Activated naive CD4-positive, alpha-beta T cell treated with anti-CD3 and anti-CD28 coated beads, Interleukin-2, amount 50 U/mL, for 24 hours (primary cell): ENCODE results near the gene CCDC71.

ENCODE experiments used
- H3K27ac Mint-ChIP-seq: one replicate; pipeline ENCODE4 v1.8.0; 2021; ENCODE audit warnings: mild to moderate bottlenecking, mixed read lengths
- H3K27me3 Mint-ChIP-seq: one replicate; pipeline ENCODE4 v1.8.0; 2021; ENCODE audit warnings: mixed read lengths
- H3K36me3 Mint-ChIP-seq: one replicate; pipeline ENCODE4 v1.8.0; 2021; ENCODE audit warnings: mixed read lengths
- H3K4me1 Mint-ChIP-seq: one replicate; pipeline ENCODE4 v1.8.0; 2021; ENCODE audit warnings: mixed read lengths
- H3K4me3 Mint-ChIP-seq: one replicate; pipeline ENCODE4 v1.8.0; 2021; ENCODE audit warnings: mild to moderate bottlenecking, mixed read lengths
- H3K9me3 Mint-ChIP-seq: one replicate; pipeline ENCODE4 v1.8.0; 2021; ENCODE audit warnings: mixed read lengths

The CCDC71 gene

DNA sequence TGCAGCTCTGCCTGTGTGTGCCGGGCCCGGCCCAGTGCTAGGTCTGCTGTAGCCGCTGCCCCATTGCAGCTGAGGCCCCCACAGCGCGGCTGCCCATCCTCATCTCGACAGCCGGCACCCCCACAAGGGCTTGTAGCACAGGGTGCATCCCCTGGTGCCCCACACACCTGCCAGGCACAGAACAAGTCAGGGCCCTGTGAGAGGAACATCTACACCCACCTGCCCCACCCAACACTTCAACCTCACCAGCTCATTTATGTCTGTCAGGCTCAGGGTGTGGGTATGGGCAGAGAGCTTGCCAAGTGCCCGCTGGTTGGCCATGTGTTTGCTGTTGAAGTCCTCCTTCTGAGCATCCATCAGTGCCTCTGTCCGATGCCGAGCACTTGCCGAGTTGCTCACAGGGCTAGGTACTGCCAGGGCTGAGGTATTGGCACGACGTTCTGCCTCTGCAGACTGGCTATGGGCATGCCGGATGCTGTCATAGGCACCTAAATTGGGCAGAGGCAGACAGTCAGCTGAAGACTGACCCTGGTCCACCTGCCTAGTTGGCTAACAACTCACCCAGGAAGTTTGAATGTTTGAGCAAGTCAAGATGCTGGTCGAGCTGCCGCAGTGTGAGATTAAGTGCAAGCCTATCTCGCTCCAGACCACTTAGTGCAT, 43.1 kb downstream of the CCDC71 start:
- H3K27me3 Mint-ChIP-seq = no peaks in the 10 kb centered on the region
- H3K4me1 Mint-ChIP-seq = peaks cover 16% of the 10 kb centered on the region

GRCh38 chr3:49122451-49122850, 43.7 kb downstream of the CCDC71 start:
- Mint-ChIP-seq H3K36me3 (peaks cover 2% of the 10 kb centered on the region), H3K4me3 (no peak overlapping the region), H3K9me3 (no peaks in the 10 kb centered on the region), H3K27ac (peak overlapping the region; percentile 70), H3K27me3 (no peaks in the 10 kb centered on the region), H3K4me1 (peaks cover 21% of the 10 kb centered on the region)

More for the DNA sequence above, 43.1 kb downstream of the CCDC71 start:
- Mint-ChIP-seq H3K9me3 (no peaks in the 10 kb centered on the region), H3K27ac (no peak overlapping the region), H3K4me3 (no peak overlapping the region), H3K36me3 (no peaks in the 10 kb centered on the region)

DNA sequence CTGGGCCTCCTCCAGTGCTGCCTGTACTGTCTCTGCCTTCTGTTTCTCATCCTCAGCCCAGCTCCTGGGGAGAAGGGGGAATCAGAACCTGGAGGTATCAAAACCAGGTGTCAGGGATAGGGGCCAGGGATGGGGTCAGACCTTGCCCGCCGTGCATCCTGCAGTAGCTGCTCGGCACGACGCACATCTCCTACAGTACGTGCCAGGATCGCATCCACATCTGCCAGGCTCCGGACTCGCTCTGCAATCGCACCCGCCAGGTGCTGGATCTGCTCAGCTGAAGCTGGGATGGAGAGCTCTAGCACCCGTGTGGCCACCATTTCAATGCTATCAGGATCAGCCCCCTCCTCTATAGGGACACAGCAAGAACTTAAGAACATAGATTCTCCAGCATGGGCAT, 44.1 kb downstream of the CCDC71 start:
- Mint-ChIP-seq H3K36me3 (peaks cover 2% of the 10 kb centered on the region), H3K27me3 (no peaks in the 10 kb centered on the region), H3K9me3 (no peaks in the 10 kb centered on the region), H3K4me3 (peak overlapping the region; percentile 92), H3K4me1 (peaks cover 23% of the 10 kb centered on the region), H3K27ac (peak overlapping the region; percentile 70)

GRCh38 chr3:49121132-49121736, 44.9 kb downstream of the CCDC71 start:
- H3K4me1 Mint-ChIP-seq = peaks cover 23% of the 10 kb centered on the region
- H3K27ac Mint-ChIP-seq = peak overlapping the region; percentile 74
- H3K27me3 Mint-ChIP-seq = no peaks in the 10 kb centered on the region
- peak overlapping the region; percentile 92 for H3K4me3 Mint-ChIP-seq
- peaks cover 2% of the 10 kb centered on the region for H3K36me3 Mint-ChIP-seq
- H3K9me3 Mint-ChIP-seq = no peaks in the 10 kb centered on the region

- H3K36me3 Mint-ChIP-seq = peaks cover 2% of the 10 kb centered on the region
Measured at GRCh38 chr3:49120438-49121131, 45.5 kb downstream of the CCDC71 start, which contains the start of gene USP19. TSS of gene USP19 (minus strand) at chr3:49120823. CDS start at chr3:49119145, 1,678 bp downstream.

DNA sequence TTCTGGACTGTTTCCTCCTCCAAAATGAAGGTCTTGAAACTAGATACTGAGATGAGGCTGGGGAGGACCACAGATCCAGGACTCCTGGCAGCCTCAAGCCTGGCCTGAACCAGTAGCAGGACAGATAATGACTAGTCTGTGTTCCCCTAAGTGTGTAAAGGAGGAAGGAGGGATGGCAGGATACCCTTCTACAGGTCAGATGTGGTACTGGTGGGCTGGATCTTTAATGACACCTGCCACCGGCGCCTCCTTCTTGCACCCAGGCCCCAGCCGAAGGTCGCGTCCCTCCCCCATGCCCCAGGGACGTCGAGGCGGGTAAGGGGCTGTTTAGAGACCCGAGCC, 46.1 kb downstream of the CCDC71 start:
- no peaks in the 10 kb centered on the region for H3K9me3 Mint-ChIP-seq
- H3K27me3 Mint-ChIP-seq = no peaks in the 10 kb centered on the region
- H3K27ac Mint-ChIP-seq = peak overlapping the region; percentile 90
- H3K36me3 Mint-ChIP-seq = peaks cover 2% of the 10 kb centered on the region
- H3K4me3 Mint-ChIP-seq = peak overlapping the region; percentile 92
- H3K4me1 Mint-ChIP-seq = peaks cover 23% of the 10 kb centered on the region

More at GRCh38 chr3:49120438-49121131, 45.5 kb downstream of the CCDC71 start, which contains the start of gene USP19:
- no peaks in the 10 kb centered on the region for H3K9me3 Mint-ChIP-seq
- peak within 1 kb of the TSS; percentile 92 for H3K4me3 Mint-ChIP-seq
- H3K27ac Mint-ChIP-seq = peak within 1 kb of the TSS; percentile 90
- peaks cover 23% of the 10 kb centered on the region for H3K4me1 Mint-ChIP-seq
- H3K27me3 Mint-ChIP-seq = no peaks in the 10 kb centered on the region

GRCh38 chr3:49119439-49119838, 46.7 kb downstream of the CCDC71 start:
- Mint-ChIP-seq H3K36me3 (peaks cover 2% of the 10 kb centered on the region), H3K27me3 (no peaks in the 10 kb centered on the region), H3K27ac (peak overlapping the region; percentile 51), H3K9me3 (no peaks in the 10 kb centered on the region), H3K4me1 (peaks cover 23% of the 10 kb centered on the region), H3K4me3 (peak overlapping the region; percentile 92)

DNA sequence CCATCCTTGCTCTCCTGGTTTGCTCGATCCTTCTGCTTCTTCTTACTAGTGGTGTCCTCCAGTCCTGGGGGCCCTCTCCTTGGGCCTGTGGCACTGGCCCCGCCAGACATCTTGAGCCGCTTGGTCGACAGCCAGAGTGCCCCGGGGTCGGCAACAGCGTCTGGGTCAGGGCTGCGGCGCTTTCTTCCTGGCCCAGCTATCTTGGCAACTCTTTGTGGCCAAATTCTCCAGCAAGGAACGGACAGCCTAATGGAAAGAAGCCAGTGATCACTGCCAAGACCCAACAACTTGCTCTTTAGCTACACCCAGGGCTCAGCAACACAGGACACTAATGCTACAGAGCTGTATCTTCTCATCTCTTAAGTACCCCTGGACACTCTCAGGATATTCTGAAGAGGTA, 47.1 kb downstream of the CCDC71 start:
- Mint-ChIP-seq H3K27ac (peak overlapping the region; percentile 51), H3K4me3 (peak overlapping the region; percentile 92)

More for the DNA sequence above, 47.1 kb downstream of the CCDC71 start:
- Mint-ChIP-seq H3K9me3 (no peaks in the 10 kb centered on the region), H3K27me3 (no peaks in the 10 kb centered on the region), H3K4me1 (peaks cover 23% of the 10 kb centered on the region), H3K36me3 (peaks cover 2% of the 10 kb centered on the region)
